GM12801 (cell line): ENCODE data around the gene POLA2.

Experiments
- CTCF ChIP-seq: IDR thresholded peaks from one replicate; pipeline ENCODE4 v1.5.1; 2011; ENCODE audit warnings: control low read depth; ENCODE audit not compliant: insufficient read length; ENCODE audit errors: extremely low read depth

POLA2 gene

GRCh38 chr11:65279741-65280440 is 18.1 kb downstream of the POLA2 start:
- no peak for TF ChIP-seq CTCF

- TF ChIP-seq CTCF: no peak
Observed at GRCh38 chr11:65280646-65281045, 18.9 kb downstream of the POLA2 start.

- TF ChIP-seq CTCF: no peak
Observed at GRCh38 chr11:65286686-65287085, 24.9 kb downstream of the POLA2 start.

- TF ChIP-seq CTCF: no peak
Observed at GRCh38 chr11:65287601-65288000, 25.8 kb downstream of the POLA2 start.

GRCh38 chr11:65288706-65289536 is 27.2 kb downstream of the POLA2 start:
- no peak for TF ChIP-seq CTCF

GRCh38 chr11:65290448-65291165 is 28.8 kb downstream of the POLA2 start:
- TF ChIP-seq CTCF: no peak

- no peak for TF ChIP-seq CTCF
Observed at GRCh38 chr11:65291613-65292012, 29.9 kb downstream of the POLA2 start.
